Upper lobe of left lung (tissue), 4 donors: ENCODE measurements around the gene ZNF718.

Experiments used
- POLR2A ChIP-seq, 4 donors: fragments of 450-650 bp; IDR thresholded peaks; one replicate each; pipeline ENCODE4 v1.5.1; 2016 to 2017; ENCODE audit warnings: antibody characterized with exemption in 4 of 4, mild to moderate bottlenecking in 2 of 4
- TF ChIP-seq, protein P1 (sequence below), 6 experiments: fragments of 450-650 bp in 4 of 6; fragments of 200-600 bp in 2 of 6; sonication (generic) in 2 of 6; IDR thresholded peaks; one replicate each; pipeline ENCODE4 v1.5.1; 2016 to 2019; ENCODE audit warnings: antibody characterized with exemption in 6 of 6

GRCh38 chr4:120616-121015, 3.7 kb upstream of the ZNF718 start:
- TF ChIP-seq POLR2A (IDR thresholded peaks at IDR 0.05) = no peak
- TF ChIP-seq, protein P1, sequence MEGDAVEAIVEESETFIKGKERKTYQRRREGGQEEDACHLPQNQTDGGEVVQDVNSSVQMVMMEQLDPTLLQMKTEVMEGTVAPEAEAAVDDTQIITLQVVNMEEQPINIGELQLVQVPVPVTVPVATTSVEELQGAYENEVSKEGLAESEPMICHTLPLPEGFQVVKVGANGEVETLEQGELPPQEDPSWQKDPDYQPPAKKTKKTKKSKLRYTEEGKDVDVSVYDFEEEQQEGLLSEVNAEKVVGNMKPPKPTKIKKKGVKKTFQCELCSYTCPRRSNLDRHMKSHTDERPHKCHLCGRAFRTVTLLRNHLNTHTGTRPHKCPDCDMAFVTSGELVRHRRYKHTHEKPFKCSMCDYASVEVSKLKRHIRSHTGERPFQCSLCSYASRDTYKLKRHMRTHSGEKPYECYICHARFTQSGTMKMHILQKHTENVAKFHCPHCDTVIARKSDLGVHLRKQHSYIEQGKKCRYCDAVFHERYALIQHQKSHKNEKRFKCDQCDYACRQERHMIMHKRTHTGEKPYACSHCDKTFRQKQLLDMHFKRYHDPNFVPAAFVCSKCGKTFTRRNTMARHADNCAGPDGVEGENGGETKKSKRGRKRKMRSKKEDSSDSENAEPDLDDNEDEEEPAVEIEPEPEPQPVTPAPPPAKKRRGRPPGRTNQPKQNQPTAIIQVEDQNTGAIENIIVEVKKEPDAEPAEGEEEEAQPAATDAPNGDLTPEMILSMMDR (IDR thresholded peaks at IDR 0.05) = no peak
